ENCODE data around the gene SKI.
A peak's percentile ranks its signal among the peaks of the same experiment; 100 is the strongest.

The SKI gene

GRCh38 chr1:2316451-2316961, 88.4 kb downstream of the SKI start:
- Histone ChIP-seq H3K27ac (peak overlapping the region; percentile 90 to 93), H3K9me3 (no peaks in the 10 kb centered on the region), H3K4me3 (no peak overlapping the region), H3K36me3 (no peaks in the 10 kb centered on the region), H3K27me3 (no peaks in the 10 kb centered on the region), H3K4me1 (peaks cover 19 to 100% (median 89%) of the 10 kb centered on the region in 4 donors)
- no peak for DNase-seq
- intact Hi-C loops (cut with DNase I; ENCODE audit: low total_unique reads) = loop anchor here (10.0 kb wide), 2 partner anchors 68 to 112 kb away; no protein-coding TSS in a partner anchor
- TF ChIP-seq CTCF (IDR thresholded peaks at IDR 0.05) = no peak

GRCh38 chr1:2317230-2318065, 89.3 kb downstream of the SKI start:
- TF ChIP-seq CTCF (IDR thresholded peaks at IDR 0.05) = no peak
- no peak overlapping the region for H3K4me3 ChIP-seq

GRCh38 chr1:2318314-2319278, 90.5 kb downstream of the SKI start:
- TF ChIP-seq CTCF (IDR thresholded peaks at IDR 0.05) = no peak
- Histone ChIP-seq H3K9me3 (no peaks in the 10 kb centered on the region), H3K4me3 (no peak overlapping the region), H3K27ac (peak overlapping the region; percentile 90 to 93), H3K36me3 (no peaks in the 10 kb centered on the region), H3K27me3 (no peaks in the 10 kb centered on the region), H3K4me1 (peaks cover 17 to 100% (median 88%) of the 10 kb centered on the region in 4 donors)
- no peak for DNase-seq
- intact Hi-C loops (cut with DNase I; ENCODE audit: low total_unique reads) = loop anchor here (10.0 kb wide), 2 partner anchors 66 to 114 kb away; no protein-coding TSS in a partner anchor

More at GRCh38 chr1:2317230-2318065, 89.3 kb downstream of the SKI start:
- Histone ChIP-seq H3K36me3 (no peaks in the 10 kb centered on the region), H3K4me1 (peaks cover 17 to 100% (median 89%) of the 10 kb centered on the region in 4 donors), H3K9me3 (no peaks in the 10 kb centered on the region), H3K27me3 (no peaks in the 10 kb centered on the region), H3K27ac (peak overlapping the region; percentile 90 to 93)
- no peak for DNase-seq
- intact Hi-C loops (cut with DNase I; ENCODE audit: low total_unique reads) = loop anchor here (10.0 kb wide), 2 partner anchors 67 to 113 kb away; no protein-coding TSS in a partner anchor

GRCh38 chr1:2319291-2319690, 91.2 kb downstream of the SKI start:
- intact Hi-C loops (cut with DNase I; ENCODE audit: low total_unique reads) = loop anchor here (10.0 kb wide), 2 partner anchors 66 to 114 kb away; no protein-coding TSS in a partner anchor
- Histone ChIP-seq H3K4me1 (peaks cover 14 to 100% (median 82%) of the 10 kb centered on the region in 4 donors), H3K4me3 (no peak overlapping the region), H3K27ac (peak overlapping the region; percentile 90 to 93), H3K36me3 (no peaks in the 10 kb centered on the region), H3K9me3 (no peaks in the 10 kb centered on the region), H3K27me3 (no peaks in the 10 kb centered on the region)
- DNase-seq = no peak
- no peak for TF ChIP-seq CTCF (IDR thresholded peaks at IDR 0.05)

GRCh38 chr1:2320006-2320405, 91.9 kb downstream of the SKI start:
- Histone ChIP-seq H3K4me3 (no peak overlapping the region), H3K4me1 (peaks cover 9 to 94% (median 75%) of the 10 kb centered on the region in 4 donors), H3K27ac (peak overlapping the region; percentile 90 to 93), H3K9me3 (no peaks in the 10 kb centered on the region), H3K36me3 (no peaks in the 10 kb centered on the region), H3K27me3 (no peaks in the 10 kb centered on the region)
- intact Hi-C loops (cut with DNase I; ENCODE audit: low total_unique reads) = no loop called here
- no peak for DNase-seq
- TF ChIP-seq CTCF (IDR thresholded peaks at IDR 0.05) = no peak

Data from tibial artery (tissue), 4 donors.